Measurements from ENCODE around the gene NTPCR.
"Not testable (repeated sequence)": the region's sequence is repeated elsewhere in the genome, so short reads cannot be mapped to it uniquely, and the experiment has no call there.

Gene NTPCR

GRCh38 chr1:232995189-232995588 is 44.8 kb downstream of the NTPCR start:
- TF ChIP-seq CTCF (IDR thresholded peaks at IDR 0.05; ENCODE audit: extremely low read depth, insufficient read depth, missing control alignments): no peak
- in situ Hi-C loops (cut with MboI; ENCODE audit: low pct_unique_long_range_greater_than_20kb, low sequenced_read_pairs, unreplicated experiment): no loop called here
- DNase-seq (ENCODE audit: low spot score): no peak

DNA sequence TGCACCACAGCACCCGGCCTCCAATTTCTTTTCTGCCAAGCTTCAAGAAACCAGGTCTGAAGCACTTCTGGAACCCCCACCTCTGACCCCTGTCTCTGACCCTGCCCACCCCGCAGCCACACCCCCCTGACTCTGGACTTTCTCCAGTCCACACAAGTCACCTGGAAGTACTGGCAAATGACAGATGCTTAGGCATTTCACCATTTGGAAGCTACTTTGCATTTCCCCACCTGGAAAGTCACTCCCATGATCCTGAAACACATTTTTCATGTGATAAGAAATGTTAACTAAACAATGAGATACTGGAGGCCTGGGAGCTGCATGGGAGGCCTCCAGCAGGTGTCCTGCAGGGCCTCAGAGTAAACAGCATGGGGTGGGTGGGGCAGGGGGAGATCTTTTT is 45.7 kb downstream of the NTPCR start:
- no peak for TF ChIP-seq CTCF (IDR thresholded peaks at IDR 0.05; ENCODE audit: extremely low read depth, insufficient read depth, missing control alignments)
- in situ Hi-C loops (cut with MboI; ENCODE audit: low pct_unique_long_range_greater_than_20kb, low sequenced_read_pairs, unreplicated experiment): no loop called here
- DNase-seq (ENCODE audit: low spot score): no peak

DNA sequence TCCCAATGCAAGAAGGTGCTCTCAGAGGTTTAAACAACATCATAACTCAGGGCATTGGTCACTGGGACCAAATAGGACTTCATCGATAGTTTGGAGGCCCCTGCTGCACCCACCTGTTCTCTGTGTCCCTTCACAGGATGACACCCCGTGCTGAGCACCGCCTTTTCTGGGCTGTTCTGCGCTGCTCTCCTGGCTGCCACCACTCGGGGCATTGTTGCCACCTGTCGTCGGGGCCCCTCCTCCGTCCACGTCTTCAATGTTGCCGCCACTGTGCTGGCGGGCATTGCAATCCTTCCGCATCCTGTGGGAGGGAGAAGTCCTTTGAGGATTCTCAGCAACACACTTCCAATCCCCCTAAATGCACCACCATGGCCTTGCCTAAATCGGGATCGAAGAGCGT is 47.7 kb downstream of the NTPCR start:
- no peak for DNase-seq (ENCODE audit: low spot score)
- in situ Hi-C loops (cut with MboI; ENCODE audit: low pct_unique_long_range_greater_than_20kb, low sequenced_read_pairs, unreplicated experiment): no loop called here
- TF ChIP-seq CTCF (IDR thresholded peaks at IDR 0.05; ENCODE audit: extremely low read depth, insufficient read depth, missing control alignments): no peak

- no peak for DNase-seq (ENCODE audit: low spot score)
- in situ Hi-C loops (cut with MboI; ENCODE audit: low pct_unique_long_range_greater_than_20kb, low sequenced_read_pairs, unreplicated experiment): no loop called here
- TF ChIP-seq CTCF (IDR thresholded peaks at IDR 0.05; ENCODE audit: extremely low read depth, insufficient read depth, missing control alignments): no peak
Observed at GRCh38 chr1:232998646-232999045, 48.2 kb downstream of the NTPCR start.

GRCh38 chr1:232999956-233000625 is 49.7 kb downstream of the NTPCR start:
- no peak for DNase-seq (ENCODE audit: low spot score)
- TF ChIP-seq CTCF (IDR thresholded peaks at IDR 0.05; ENCODE audit: extremely low read depth, insufficient read depth, missing control alignments): no peak
- in situ Hi-C loops (cut with MboI; ENCODE audit: low pct_unique_long_range_greater_than_20kb, low sequenced_read_pairs, unreplicated experiment): no loop called here

DNA sequence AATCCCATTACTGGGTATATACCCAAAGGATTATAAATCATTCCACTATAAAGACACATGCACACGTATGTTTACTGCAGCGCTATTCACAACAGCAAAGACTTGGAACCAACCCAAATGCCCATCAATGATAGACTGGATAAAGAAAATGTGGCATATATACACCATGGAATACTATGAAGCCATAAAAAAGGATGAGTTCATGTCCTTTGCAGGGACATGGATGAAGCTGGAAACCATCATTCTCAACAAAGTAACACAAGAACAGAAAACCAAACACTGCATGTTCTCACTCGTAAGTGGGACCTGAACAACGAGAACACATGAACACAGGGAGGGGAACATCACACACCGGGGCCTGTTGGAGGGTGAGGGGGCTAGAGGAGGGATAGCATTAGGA is 53.2 kb downstream of the NTPCR start:
- DNase-seq (ENCODE audit: low spot score); in situ Hi-C loops (cut with MboI; ENCODE audit: low pct_unique_long_range_greater_than_20kb, low sequenced_read_pairs, unreplicated experiment): not testable (repeated sequence)

DNA sequence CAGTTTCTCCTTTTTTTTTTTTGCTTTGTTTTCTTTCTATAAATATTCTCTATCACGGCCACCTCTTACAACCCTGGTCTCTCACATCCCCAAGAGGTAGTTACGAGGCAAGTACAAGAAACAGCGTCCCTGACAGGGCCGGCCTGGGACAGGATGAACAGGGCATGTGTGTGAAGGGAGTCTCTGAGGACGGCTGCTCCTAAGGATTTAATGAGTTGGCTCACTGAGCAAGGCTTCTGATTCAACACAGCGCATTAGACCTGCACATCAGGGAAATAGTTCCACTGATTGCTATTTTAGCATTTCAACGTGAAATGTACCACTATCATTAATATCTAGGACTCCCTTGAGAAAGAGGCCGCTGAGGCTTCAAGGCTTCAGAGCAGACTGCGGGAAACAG is 54.0 kb downstream of the NTPCR start:
- in situ Hi-C loops (cut with MboI; ENCODE audit: low pct_unique_long_range_greater_than_20kb, low sequenced_read_pairs, unreplicated experiment): no loop called here

More for the DNA sequence above, 54.0 kb downstream of the NTPCR start:
- no peak for TF ChIP-seq CTCF (IDR thresholded peaks at IDR 0.05; ENCODE audit: extremely low read depth, insufficient read depth, missing control alignments)
- DNase-seq (ENCODE audit: low spot score): no peak
